WTC11 (cell line): ENCODE measurements around the gene CCDC51.

Experiments
- ATF3 ChIP-seq: sonication (generic); formaldehyde crosslinking; conservative IDR thresholded peaks from 2 replicates; pipeline ENCODE4 v1.8.1; 2022; ENCODE audit warnings: mild to moderate bottlenecking, missing genetic modification reagents
- CTCF ChIP-seq: fragments of 200-600 bp; IDR thresholded peaks from 2 replicates; pipeline ENCODE4 v1.8.0; 2022; ENCODE audit warnings: antibody characterized with exemption
- E2F5 ChIP-seq: sonication (generic); formaldehyde crosslinking; IDR thresholded peaks from 2 replicates; pipeline ENCODE4 v1.8.1; 2022; ENCODE audit warnings: mild to moderate bottlenecking, moderate library complexity, missing genetic modification reagents
- IRF1 ChIP-seq: sonication (generic); formaldehyde crosslinking; IDR thresholded peaks from 2 replicates; pipeline ENCODE4 v1.8.0; 2023; ENCODE audit warnings: missing genetic modification reagents
- KAT7 ChIP-seq: sonication (generic); formaldehyde crosslinking; IDR thresholded peaks from 2 replicates; pipeline ENCODE4 v1.8.1; 2023; ENCODE audit warnings: missing genetic modification reagents, mild to moderate bottlenecking, borderline replicate concordance
- NR2C2 ChIP-seq: sonication (generic); formaldehyde crosslinking; IDR thresholded peaks from 2 replicates; pipeline ENCODE4 v1.8.0; 2022; ENCODE audit warnings: mild to moderate bottlenecking, missing genetic modification reagents
- PREB ChIP-seq: sonication (generic); formaldehyde crosslinking; IDR thresholded peaks from 2 replicates; pipeline ENCODE4 v1.8.1; 2022; ENCODE audit warnings: mild to moderate bottlenecking, missing genetic modification reagents, moderate library complexity, borderline replicate concordance
- ZNF512 ChIP-seq: sonication (generic); formaldehyde crosslinking; IDR thresholded peaks from 2 replicates; pipeline ENCODE4 v1.8.1; 2022; ENCODE audit warnings: missing genetic modification reagents, borderline replicate concordance

GRCh38 chr3:48468329-48468731 is 28.4 kb upstream of the CCDC51 start:
- TF ChIP-seq IRF1 (no peak), CTCF (no peak), ZNF512 (CRISPR knock-in tag) (no peak), ATF3 (CRISPR knock-in tag) (no peak), E2F5 (CRISPR knock-in tag) (no peak), NR2C2 (CRISPR knock-in tag) (no peak), KAT7 (no peak), PREB (no peak)
